ENCODE results near the gene HRG.
"Not testable (repeated sequence)": the region's sequence is repeated elsewhere in the genome, so short reads cannot be mapped to it uniquely, and the experiment has no call there.

The HRG gene

GRCh38 chr3:186694288-186695032 is 28.6 kb downstream of the HRG start:
- DNase-seq (ENCODE audit: extremely low spot score), result no peak
- TF ChIP-seq CTCF (IDR thresholded peaks at IDR 0.05; ENCODE audit: control extremely low read depth, extremely low read depth, low read depth, missing control alignments), result no peak
- POLR2A ChIA-PET, result no interaction called here
- CTCF ChIA-PET, result no interaction called here

GRCh38 chr3:186696522-186696921 is 30.7 kb downstream of the HRG start:
- no peak for TF ChIP-seq CTCF (IDR thresholded peaks at IDR 0.05; ENCODE audit: control extremely low read depth, extremely low read depth, low read depth, missing control alignments)
- ChIA-PET CTCF (interaction anchor here (1.3 to 1.6 kb wide), 2 partner anchors 82 to 125 kb away, joined by 3 to 5 read pairs; no protein-coding TSS in a partner anchor), POLR2A (no interaction called here)
- DNase-seq (ENCODE audit: extremely low spot score), result no peak

GRCh38 chr3:186697510-186697909 is 31.7 kb downstream of the HRG start:
- CTCF ChIA-PET, result interaction anchor here (1.3 to 1.8 kb wide), 4 partner anchors 11 to 124 kb away, joined by 3 to 8 read pairs (median 4); no protein-coding TSS in a partner anchor
- no peak for DNase-seq (ENCODE audit: extremely low spot score)
- no peak for TF ChIP-seq CTCF (IDR thresholded peaks at IDR 0.05; ENCODE audit: control extremely low read depth, extremely low read depth, low read depth, missing control alignments)
- POLR2A ChIA-PET, result no interaction called here

DNA sequence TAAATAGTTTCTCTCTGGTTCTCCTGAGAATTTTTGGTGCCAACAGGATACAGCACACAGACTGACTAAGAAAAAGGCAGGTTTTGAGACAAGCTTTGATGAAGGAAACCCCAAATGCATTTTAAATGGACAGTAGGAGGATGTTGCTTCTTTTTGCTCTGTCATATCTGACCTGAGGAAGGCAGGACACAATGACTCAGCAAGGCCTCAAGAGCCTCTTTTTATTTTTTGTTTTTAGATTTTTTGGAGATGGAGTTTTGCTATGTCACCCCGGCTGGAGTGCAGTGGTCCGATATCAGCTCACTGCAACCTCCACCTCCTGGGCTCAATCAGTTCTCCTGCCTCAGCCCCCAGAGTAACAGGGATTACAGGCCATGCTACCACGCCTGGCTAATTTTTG is 34.5 kb downstream of the HRG start:
- ChIA-PET CTCF (no interaction called here), POLR2A (no interaction called here)
- TF ChIP-seq CTCF (IDR thresholded peaks at IDR 0.05; ENCODE audit: control extremely low read depth, extremely low read depth, low read depth, missing control alignments), result no peak
- DNase-seq (ENCODE audit: extremely low spot score), result no peak

GRCh38 chr3:186702451-186702850 is 36.6 kb downstream of the HRG start:
- POLR2A ChIA-PET, CTCF ChIA-PET: not testable (repeated sequence)

DNA sequence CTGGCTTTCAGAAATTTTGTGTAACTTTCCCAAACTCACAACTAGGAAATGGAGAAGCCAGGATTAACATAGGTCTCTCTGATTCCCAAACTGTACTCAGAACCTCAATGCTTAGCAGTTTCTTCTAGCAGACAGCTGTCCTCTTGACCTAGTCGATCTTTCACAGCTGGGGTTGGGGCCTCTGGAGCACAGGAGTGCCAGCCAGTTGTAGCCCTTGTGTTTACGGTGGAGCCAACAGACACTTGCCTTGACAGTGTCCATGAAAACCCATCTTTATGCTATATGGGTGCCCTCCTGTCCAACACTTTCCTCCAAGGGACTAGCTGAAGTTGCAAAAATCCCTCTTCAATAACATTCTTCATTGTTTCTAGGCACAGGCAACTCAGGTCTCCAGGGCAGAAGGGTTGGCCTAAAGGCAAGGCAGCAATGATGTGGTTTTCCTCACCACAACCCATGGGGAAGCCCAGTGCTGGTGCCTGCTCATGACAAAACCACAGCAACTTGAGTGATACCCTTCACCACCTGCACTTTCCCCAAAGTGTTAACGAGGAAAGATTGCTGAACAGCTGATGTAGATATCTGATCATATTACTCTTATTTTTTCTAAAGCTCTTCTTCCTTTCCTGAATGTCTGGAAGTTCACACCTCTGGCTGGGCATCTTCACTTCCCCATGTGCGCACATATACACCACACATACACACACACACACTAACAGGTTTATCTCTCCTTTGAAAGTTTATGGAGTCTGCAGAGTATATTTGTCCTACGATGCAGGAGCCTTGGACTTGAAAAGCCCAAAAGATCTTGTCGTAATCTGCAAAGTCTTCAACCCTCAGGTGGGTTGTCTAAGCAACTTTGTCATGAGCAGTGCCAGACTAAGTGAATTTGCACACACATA is 40.3 kb downstream of the HRG start:
- TF ChIP-seq CTCF (IDR thresholded peaks at IDR 0.05; ENCODE audit: control extremely low read depth, extremely low read depth, low read depth, missing control alignments), result no peak
- CTCF ChIA-PET, result interaction anchor here (1.1 kb wide), 1 partner anchor 89 kb away, joined by 4 read pairs; no protein-coding TSS in a partner anchor
- no peak for DNase-seq (ENCODE audit: extremely low spot score)
- POLR2A ChIA-PET, result no interaction called here

More at GRCh38 chr3:186702451-186702850, 36.6 kb downstream of the HRG start:
- not testable (repeated sequence) for DNase-seq (ENCODE audit: extremely low spot score)

Data from GM10248 (cell line).